Kidney (tissue), 14 donors: Measurements from ENCODE around the gene GPC6. TPM values are rescaled to one million over a fixed set of nuclear protein-coding genes. Genes with fewer than 3 reads are reported as not detected.

ENCODE experiments used
- DNase-seq, 5 donors: peaks; one replicate each; pipeline ENCODE4 v3.0.0-alpha.2; 2013 to 2020
- FAIRE-seq: peaks from 2 replicates; lab custom pipeline; 2012; peaks lifted over from hg19 to GRCh38; lab: Jason Lieb, UNC
- H3K27ac ChIP-seq, 2 donors: one replicate each; pipeline ENCODE4 v1.7.0; 2013; ENCODE audit warnings: low read depth in 2 of 2, low read length in 2 of 2, inconsistent platforms in 1 of 2
- H3K27me3 ChIP-seq: one replicate; pipeline ENCODE4 v1.7.1; 2013; ENCODE audit warnings: low read length, inconsistent platforms; ENCODE audit not compliant: control insufficient read depth, insufficient read depth
- H3K36me3 ChIP-seq, 3 donors: one replicate each; pipeline versions ENCODE4 v1.7.0 to v1.7.1; 2013; ENCODE audit warnings: low read length in 3 of 3, control low read depth in 1 of 3, inconsistent platforms in 1 of 3; ENCODE audit not compliant: insufficient read depth in 3 of 3, control insufficient read depth in 2 of 3
- H3K4me1 ChIP-seq, 3 donors: one replicate each; pipeline versions ENCODE4 v1.7.0 to v1.7.1; 2013; ENCODE audit warnings: low read length in 3 of 3, inconsistent platforms in 1 of 3, low read depth in 1 of 3; ENCODE audit not compliant: control insufficient read depth in 2 of 3, insufficient read depth in 2 of 3
- H3K4me3 ChIP-seq, 3 donors: one replicate each; pipeline versions ENCODE4 v1.7.0 to v1.8.1; 2013; ENCODE audit warnings: low read length in 3 of 3, control low read depth in 1 of 3, inconsistent platforms in 1 of 3
- H3K9ac ChIP-seq, 3 donors: one replicate each; pipeline versions ENCODE4 v1.7.0 to v1.7.1; 2013; ENCODE audit warnings: low read length in 3 of 3, control low read depth in 1 of 3, inconsistent platforms in 1 of 3
- H3K9me3 ChIP-seq, 3 donors: one replicate each; pipeline versions ENCODE4 v1.7.0 to v1.7.1; 2013; ENCODE audit warnings: low read length in 3 of 3, control low read depth in 1 of 3, inconsistent platforms in 1 of 3; ENCODE audit not compliant: control insufficient read depth in 2 of 3, insufficient read depth in 1 of 3
- intact Hi-C: fragments of 100-400 bp; cut with DNase I; formaldehyde crosslinking; loops from one replicate; pipeline ENCODE4 v1.11.1; 2022
- polyA plus RNA-seq: library from polyadenylated mRNA; stranded (reverse); fragments of 350-450 nt; fragmentation: Illumina TruSeq; extraction: RNeasy Lipid Tissue Mini Kit (QIAGEN cat#74804); gene quantifications from one replicate; pipeline ENCODE4 v1.2.3, GENCODE V29; 2014; ENCODE audit warnings: low read depth, low replicate concordance; ENCODE audit not compliant: insufficient read depth
- total RNA-seq: library from RNA; stranded (reverse); fragmentation: NEBNext Ultra II Directional; extraction: Animal tissue kit (Norgen Biotek cat#: 25700); gene quantifications from one replicate; pipeline ENCODE4 v1.2.1, GENCODE V29; 2021
- TF ChIP-seq, protein P1 (sequence below): IDR thresholded peaks from 3 replicates; pipeline ENCODE4 v1.5.1; 2012; ENCODE audit warnings: mild to moderate bottlenecking, moderate library complexity, borderline replicate concordance; ENCODE audit not compliant: insufficient read depth; ENCODE audit errors: extremely low read depth
- donor health status: control.
- donor health status: control.
- donor health status: control.
- donor health status: control.
- donor health status: control.
- donor health status: DM: yes; HTN: yes; CAD: no.
- donor health status: Normal renal cell carcinoma (clear cell type).

GPC6 gene
- total and polyA plus RNA-seq, 2 donors from 2014 or later, result 6.2 to 15.5 TPM

DNA sequence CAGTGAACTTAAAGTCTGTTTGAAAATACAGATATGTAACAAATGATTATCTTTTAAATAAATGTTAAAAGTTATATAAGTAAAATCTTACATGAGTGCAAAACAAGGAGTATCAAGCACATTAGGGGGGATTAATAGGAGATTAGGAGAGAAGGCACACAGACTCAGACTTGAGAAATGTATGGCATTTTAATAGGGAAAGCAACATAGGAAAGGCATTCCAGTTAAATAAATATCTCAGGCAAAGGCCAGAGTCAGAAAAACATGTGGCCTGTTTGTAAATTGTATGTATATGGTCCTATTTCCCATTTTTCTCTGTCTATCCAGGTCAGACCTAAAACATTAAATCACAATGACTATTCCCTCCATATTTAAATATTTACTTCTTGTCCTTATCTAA is 462.7 kb downstream of the GPC6 start:
- intact Hi-C loops, result no loop called here
- Histone ChIP-seq H3K9me3 (no peaks in the 10 kb centered on the region), H3K9ac (no peak overlapping the region), H3K27ac (no peak overlapping the region), H3K27me3 (no peaks in the 10 kb centered on the region), H3K36me3 (no peaks in the 10 kb centered on the region), H3K4me3 (no peak overlapping the region), H3K4me1 (no peaks in the 10 kb centered on the region)
- DNase-seq (no peak), FAIRE-seq (no peak)
- TF ChIP-seq, protein P1, sequence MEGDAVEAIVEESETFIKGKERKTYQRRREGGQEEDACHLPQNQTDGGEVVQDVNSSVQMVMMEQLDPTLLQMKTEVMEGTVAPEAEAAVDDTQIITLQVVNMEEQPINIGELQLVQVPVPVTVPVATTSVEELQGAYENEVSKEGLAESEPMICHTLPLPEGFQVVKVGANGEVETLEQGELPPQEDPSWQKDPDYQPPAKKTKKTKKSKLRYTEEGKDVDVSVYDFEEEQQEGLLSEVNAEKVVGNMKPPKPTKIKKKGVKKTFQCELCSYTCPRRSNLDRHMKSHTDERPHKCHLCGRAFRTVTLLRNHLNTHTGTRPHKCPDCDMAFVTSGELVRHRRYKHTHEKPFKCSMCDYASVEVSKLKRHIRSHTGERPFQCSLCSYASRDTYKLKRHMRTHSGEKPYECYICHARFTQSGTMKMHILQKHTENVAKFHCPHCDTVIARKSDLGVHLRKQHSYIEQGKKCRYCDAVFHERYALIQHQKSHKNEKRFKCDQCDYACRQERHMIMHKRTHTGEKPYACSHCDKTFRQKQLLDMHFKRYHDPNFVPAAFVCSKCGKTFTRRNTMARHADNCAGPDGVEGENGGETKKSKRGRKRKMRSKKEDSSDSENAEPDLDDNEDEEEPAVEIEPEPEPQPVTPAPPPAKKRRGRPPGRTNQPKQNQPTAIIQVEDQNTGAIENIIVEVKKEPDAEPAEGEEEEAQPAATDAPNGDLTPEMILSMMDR, result no peak

DNA sequence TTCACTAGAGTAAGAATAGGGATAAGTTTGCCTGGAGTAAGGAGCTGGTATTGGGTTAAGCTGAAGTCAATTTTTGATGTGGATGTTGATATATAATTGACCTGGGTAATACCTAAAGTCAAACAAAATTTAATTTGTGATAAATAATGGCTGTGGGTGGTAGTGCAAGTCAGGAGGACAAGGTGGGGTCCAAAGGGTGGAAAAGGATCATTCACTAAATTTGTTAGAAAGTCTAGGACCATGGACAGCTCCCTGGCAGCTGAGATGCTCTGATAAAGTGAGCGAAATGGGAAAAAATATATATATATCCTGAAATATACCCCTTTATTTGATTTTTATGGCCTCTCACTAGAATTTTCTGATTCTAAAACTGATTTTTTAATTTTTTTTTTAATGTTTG is 463.5 kb downstream of the GPC6 start:
- H3K9ac ChIP-seq, result no peak overlapping the region
- no peaks in the 10 kb centered on the region for H3K4me1 ChIP-seq
- intact Hi-C loops, result no loop called here
- H3K36me3 ChIP-seq, result no peaks in the 10 kb centered on the region
- H3K4me3 ChIP-seq, result no peak overlapping the region
- FAIRE-seq (no peak), DNase-seq (peak in 3 of 5 donors; percentile 15 to 74 (median 59))
- H3K27ac ChIP-seq, result no peak overlapping the region
- H3K9me3 ChIP-seq, result no peaks in the 10 kb centered on the region
- TF ChIP-seq, protein P1, result no peak
- no peaks in the 10 kb centered on the region for H3K27me3 ChIP-seq

DNA sequence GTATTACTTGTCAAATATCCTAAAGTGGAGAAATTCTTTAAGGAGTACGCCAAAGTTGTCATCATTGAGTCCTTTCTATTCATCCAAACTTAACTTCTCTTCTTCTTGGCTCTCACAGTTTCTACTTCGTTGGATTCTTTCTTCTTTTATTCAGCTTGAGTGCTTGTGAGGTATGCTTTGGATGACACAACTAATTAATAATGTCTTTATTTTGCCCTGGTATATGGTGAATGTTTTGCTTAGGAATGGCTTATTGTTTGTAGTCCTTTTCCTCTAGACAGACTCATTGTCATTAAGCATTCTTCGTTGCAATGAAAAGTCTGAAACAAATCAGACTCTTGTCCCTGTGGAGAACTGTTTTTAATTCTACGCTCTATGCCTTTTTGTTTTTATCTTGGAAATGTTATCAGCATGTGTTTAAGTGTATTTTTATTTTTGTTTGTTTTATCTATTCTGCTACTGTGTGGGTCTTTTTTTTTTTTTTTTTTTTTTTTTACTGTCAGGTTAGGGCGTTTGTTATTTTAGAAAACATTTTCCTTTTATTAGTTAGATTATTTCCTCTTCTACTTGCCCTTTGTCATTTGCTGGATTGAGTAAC is 471.5 kb downstream of the GPC6 start:
- FAIRE-seq, result no peak
- H3K4me1 ChIP-seq, result no peaks in the 10 kb centered on the region
- TF ChIP-seq, protein P1, result no peak
- no peaks in the 10 kb centered on the region for H3K36me3 ChIP-seq
- H3K4me3 ChIP-seq, result no peak overlapping the region
- peak in 1 of 5 donors; percentile 4 for DNase-seq
- peaks cover 0 to 2% (median 0%) of the 10 kb centered on the region in 3 donors for H3K9me3 ChIP-seq
- H3K27ac ChIP-seq, result no peak overlapping the region
- intact Hi-C loops, result no loop called here
- no peaks in the 10 kb centered on the region for H3K27me3 ChIP-seq
- no peak overlapping the region for H3K9ac ChIP-seq

DNA sequence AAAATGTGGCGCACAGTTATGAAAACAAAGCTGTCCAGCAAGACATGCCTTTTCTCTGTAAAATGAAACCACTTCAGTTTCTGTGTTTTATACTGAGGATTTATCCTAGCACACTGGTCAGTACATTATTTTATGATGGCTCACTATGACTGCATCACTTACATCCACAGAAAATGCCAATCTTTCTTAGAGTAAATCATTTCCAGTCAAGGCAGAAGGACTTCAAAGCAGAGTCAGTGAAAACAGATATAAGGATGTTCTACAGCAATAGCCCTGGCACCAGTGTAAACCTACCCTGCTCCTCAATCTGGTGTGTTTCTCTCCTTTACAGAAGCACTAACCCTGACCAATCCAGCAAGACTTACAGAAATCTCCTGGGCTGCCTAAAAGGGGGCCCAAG is 473.5 kb downstream of the GPC6 start:
- no peak for FAIRE-seq
- no peak for DNase-seq
- H3K27me3 ChIP-seq, result no peaks in the 10 kb centered on the region
- H3K9ac ChIP-seq, result no peak overlapping the region
- TF ChIP-seq, protein P1, result no peak
- H3K9me3 ChIP-seq, result peaks cover 0 to 2% (median 0%) of the 10 kb centered on the region in 3 donors
- H3K36me3 ChIP-seq, result no peaks in the 10 kb centered on the region
- intact Hi-C loops, result no loop called here
- no peaks in the 10 kb centered on the region for H3K4me1 ChIP-seq
- no peak overlapping the region for H3K27ac ChIP-seq
- no peak overlapping the region for H3K4me3 ChIP-seq
